CD4-positive, alpha-beta T cell treated with Interleukin-2 at 100 ng/mL for 4 hours (primary cell): ENCODE data around the gene GUCY1A2.

Experiments
- DNase-seq: peaks from one replicate; pipeline ENCODE4 v3.0.0-alpha.2; 2020; ENCODE audit warnings: low spot score

The GUCY1A2 gene

DNA sequence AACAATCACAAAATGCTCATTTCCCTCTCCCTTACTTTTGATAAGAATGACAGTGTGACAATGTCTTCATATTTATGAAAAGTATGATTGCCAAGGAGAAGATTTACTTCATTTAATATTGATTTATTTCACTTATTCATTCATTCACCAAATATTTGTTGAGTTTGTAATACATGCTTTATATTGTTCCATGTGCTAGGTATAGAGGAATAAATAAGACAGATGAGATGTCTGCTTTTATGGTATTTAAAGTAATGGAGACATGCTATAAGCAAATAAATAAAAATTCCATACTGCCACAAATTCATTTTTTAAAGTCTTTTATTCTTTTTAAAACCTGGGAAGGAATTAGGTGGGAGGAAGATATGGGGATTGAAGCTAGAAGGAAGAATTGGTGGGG, 289.4 kb downstream of the GUCY1A2 start:
- no peak for DNase-seq

DNA sequence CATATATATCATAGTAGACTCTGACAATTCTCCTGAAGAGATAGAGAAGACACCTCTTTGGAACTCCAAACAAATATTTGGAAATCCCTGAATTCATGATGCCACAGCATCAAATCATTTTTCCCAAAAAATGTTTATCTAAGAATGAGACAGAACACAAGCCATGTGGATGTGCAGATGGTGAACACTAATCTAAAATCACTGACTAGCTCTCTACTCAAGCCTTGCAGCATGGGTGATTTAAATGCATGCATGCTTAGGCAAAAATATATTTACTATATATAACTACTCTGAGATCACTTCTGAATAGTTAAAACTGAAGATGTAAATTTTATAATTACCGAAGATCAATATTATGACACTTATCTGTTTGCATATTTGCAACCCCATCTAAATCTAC, 289.9 kb downstream of the GUCY1A2 start:
- no peak for DNase-seq

DNA sequence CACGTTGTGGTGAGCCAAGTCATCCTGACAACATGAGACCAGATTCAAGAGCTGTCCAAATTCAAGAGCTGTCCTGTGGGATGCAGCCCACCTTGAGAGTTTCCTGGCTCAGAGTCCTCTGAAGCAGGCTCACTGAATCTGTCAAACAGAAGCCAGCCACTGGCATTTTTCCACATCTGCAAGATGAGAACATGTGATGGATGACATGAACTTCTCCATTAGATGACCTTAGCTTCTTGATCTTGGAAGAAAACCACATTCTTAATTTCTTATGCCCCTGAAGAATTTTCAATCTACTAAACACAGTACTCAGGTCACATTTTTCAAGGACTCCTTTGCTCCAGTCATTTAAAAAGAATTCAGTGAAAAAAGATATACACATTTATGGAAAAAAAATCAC, 291.0 kb downstream of the GUCY1A2 start:
- no peak for DNase-seq

DNA sequence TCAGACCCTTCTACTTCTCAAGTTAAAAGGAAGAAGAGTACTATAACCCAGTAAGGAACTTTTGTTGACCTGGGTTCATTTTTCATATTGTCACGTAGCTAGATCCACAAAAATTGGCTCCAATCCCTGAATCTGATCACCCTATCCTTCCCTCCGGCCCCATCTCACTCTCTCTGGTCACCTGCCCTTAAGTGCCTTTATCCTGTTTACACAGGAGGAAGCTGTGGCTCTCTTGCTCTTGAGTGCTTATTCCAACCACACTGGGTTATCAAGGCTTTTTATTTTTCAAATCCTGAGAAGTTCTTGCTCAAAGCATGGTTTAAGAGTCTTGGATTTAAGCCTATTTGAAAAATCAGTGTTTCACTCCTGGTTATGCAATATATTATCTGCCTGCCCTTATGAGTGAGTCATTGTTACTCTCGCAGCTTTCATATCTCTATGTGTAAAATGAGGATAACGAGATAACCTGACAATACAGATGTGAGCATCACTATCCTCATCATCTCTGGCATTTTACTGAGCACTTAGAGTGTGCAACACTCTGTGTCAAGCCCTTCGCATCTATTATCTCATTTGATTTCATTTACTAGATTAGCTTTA, 293.9 kb downstream of the GUCY1A2 start:
- no peak for DNase-seq

DNA sequence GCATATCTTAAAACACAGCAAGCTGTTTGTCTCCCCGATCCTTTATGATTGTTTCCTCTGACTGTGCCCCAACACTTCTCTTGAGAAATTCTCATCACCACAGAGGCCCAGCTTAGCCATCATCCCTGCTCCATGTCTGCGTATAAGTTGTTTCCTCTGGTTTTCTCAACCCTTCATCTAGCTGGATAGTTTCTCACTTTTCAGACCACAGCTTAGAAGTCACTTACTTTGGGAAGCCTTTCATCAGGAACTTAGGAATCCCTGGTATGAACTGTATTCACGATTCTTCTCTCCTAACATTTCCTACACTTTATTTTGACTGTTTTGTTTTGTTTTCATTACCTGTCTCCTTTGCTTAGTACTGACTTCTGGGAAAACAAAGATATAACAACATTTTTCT, 295.2 kb downstream of the GUCY1A2 start:
- DNase-seq: no peak

DNA sequence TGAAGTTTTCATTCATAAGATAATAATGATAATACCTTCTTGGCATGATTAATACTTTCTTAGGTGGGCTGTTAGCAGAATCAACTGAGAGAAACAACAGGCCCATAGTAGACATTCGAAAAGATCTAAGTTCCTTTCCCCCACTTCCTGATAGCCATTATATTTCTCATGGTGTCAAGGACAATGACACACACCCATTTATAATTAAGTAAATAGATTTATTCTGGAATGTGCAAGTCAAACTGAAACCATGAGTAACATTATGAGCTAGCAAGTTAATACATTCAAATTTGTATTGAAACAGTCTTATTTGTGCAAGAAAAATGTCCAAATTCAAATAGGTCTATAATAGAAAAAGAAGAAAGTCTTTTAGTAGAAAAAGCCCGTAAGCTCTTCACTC, 301.1 kb downstream of the GUCY1A2 start:
- DNase-seq: no peak

DNA sequence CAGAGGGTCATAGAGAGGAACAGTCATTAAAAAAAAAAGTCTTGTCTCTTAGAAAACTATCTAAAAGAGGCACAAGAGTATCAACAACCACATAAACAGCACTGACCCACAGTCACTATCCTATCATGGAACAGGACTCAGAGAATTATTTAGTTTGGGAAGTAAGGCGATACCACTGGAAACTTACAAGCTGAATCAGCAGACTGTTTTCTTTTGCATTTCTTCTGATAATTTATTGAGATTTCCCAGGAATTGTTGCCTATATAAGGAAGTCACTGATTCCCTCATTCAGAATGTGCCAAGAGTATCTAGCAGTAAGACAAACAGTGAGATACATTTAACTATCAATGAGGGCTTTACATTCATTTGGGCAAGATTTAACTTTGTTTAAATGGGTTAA, 304.1 kb downstream of the GUCY1A2 start:
- DNase-seq: no peak

DNA sequence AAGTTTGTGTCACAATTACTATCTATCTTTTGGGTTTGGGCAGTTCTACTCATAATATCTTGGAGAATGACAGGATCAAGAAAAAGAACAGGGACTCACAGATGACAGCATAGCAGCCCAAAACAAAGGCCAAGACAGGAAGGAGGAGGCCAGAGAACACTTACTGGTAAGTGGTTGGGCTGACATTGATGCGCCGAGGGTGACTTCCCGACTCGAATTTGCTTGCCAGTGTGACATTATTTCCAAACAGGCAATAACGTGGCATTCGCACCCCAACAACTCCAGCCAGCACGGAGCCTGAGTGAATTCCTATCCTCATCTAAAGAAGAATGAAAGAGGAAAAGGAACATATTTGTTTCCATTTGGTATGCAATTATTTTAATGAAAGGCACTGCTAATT, 309.9 kb downstream of the GUCY1A2 start:
- DNase-seq: no peak

DNA sequence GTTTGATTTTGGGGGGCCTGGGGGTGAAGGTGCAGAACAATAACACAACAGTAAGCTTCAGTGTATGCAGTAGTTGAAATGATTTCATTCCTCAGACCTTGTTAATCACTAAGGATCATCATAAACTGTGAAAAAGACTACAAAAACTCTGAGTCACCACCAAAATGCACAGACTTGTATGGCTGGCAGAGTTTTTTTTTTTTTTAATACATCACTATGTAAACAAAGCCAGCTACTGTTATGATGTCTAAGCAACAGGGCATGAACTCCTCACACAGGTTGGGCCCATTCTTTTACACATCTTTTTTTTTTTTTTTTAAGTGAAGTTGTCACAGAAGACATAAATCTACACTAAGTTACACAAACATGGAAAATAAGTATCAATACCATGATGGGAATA, 311.9 kb downstream of the GUCY1A2 start:
- DNase-seq: no peak

DNA sequence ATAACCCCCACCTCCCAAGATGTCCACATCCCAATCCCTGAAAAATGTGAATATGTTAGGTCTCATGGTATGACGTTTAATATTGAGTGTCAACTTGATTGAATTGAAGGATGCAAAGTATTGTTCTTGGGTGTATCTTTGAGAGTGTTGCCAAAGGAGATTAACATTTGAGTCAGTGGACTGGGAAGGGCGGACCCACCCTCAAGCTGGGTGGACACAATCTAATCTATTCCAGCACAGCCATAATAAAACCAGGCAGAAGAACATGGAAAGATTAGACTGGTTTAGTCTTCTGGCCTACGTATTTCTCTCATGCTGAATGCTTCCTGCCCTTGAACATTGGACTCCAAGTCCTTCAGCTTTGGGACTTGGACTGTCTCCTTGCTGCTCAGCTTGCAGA, 315.5 kb downstream of the GUCY1A2 start:
- DNase-seq: no peak

DNA sequence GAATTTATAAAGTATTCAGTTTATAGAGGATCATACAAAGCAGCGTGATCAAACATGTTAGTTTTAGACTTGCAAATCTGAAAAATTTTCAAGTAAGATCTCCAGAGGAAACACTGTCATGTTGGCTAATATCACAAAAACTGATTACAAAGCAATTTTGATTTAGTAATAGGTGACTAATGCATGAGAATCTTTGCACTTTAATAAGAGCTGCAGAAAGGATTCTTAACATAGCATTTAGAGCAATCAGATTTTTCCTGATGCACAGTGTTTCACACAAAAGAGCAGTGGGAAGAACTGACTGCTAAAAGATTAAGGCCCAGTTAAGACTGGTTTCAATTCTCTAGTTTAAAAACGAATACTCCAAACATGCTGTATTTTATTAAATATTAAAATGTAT, 321.2 kb downstream of the GUCY1A2 start:
- no peak for DNase-seq

DNA sequence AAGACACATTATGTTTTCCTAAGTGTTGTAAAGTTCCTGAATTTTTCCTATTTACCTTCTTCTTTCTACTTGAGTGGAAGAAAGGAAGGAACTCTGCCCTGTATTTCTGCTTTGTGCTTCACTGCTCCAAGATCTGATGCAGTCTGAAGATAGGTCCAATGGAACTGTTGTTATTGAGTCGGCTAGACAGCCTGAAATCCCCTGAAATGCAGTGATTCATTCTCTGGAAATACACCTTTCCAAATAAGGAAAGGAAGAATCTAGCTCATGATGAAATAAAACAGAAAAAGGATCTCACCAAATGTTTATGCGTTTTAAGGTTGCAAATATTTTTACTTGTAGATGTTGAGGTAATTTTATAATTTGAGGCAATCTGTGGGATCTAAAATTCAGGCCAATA, 322.8 kb downstream of the GUCY1A2 start:
- no peak for DNase-seq

DNA sequence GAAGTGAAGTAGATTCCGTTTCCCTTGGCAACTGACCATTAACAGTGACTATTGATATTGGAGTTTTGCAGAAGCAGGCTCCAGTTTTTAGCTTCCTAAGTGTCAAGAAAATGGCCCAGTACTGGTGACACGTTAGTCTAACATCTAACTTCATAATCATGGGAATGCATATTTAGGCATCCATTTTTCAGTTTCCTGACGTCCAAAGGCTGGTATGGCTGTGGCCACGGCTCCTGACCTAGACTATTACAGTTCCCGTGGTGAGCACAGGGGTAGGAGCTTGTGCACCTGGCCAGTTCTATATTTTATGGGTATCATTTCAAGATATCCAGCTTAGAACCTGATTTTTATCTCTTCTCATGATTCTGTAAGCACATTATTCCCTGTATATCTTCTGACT, 323.8 kb downstream of the GUCY1A2 start:
- DNase-seq: no peak

DNA sequence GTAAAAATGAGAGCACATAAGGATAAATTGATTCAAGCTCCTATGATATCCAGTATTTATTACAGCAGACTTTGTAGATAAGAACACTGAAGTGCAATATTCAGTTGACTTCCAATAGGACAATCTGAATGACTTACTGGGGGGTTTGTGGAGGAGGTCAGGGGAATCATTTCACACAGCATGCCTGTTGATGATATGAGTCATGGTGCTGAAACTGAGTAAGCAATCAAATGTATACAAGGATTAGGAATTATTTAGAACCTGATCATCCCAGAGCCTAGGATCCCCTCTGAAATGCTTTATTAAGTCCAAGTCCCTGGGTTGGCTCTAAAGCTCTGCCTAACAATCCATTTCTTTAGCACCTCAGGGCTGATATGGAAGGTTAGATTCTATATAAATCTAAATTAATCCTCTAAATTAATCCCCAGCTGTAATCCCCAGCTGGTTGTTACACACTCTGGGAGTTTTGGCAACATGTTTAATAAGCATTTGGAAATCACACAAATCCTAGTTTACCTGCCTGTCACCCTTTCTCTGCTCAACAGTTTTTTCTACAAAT, 326.4 kb downstream of the GUCY1A2 start:
- DNase-seq: no peak

DNA sequence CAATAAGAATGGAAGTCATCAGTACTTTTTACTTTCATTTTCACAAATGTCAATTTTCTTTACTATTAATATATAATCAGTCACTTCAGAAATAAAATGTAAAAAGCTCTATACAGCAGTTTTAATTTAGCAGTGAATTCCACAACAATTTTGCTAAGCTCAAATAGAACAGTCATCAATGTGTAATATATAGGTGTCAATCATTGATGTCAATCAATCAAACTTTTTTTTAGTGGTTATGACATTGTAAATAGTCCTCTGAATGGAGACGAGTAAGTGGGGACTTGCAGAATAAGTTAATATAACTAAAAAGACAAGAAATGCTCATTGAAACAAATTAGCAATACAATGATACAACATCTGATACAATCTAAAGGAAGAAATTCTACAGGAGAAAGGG, 327.4 kb downstream of the GUCY1A2 start:
- no peak for DNase-seq

DNA sequence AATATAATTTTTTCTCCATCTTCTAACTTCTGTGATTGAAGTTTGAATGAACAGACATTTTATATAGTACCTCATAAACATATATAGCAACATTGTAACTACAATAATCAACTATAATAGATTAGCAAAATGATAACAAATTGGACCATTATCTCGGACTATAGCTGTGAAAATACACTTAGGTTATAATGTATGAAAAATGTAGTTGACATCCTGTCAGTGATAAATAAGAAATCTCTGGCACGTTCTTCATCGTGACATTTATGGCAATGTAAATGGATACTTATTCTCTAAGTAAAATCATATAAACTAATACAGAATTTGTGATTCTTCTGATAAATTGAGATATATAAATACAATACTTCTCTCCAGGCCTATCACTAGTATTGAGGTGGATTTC, 333.3 kb downstream of the GUCY1A2 start:
- no peak for DNase-seq

DNA sequence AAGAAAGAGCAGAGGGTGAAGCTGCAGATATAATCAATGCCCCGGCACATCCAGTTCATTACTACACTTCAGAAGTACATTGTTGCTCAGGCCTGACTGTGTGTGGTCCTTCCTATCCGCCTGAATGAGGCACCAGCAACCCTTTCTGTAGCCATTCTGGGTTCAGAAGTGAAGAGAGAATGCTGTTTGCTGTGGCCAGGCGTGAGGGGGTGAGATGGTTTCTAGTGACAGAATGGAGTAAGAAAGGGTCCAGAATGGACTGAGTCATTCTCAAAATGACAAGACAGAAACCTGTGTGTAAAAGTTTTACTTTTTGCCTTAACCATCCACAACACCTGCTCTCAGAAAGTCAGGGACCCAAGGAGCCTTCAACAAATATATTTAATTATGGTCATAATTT, 334.8 kb downstream of the GUCY1A2 start:
- DNase-seq: no peak

DNA sequence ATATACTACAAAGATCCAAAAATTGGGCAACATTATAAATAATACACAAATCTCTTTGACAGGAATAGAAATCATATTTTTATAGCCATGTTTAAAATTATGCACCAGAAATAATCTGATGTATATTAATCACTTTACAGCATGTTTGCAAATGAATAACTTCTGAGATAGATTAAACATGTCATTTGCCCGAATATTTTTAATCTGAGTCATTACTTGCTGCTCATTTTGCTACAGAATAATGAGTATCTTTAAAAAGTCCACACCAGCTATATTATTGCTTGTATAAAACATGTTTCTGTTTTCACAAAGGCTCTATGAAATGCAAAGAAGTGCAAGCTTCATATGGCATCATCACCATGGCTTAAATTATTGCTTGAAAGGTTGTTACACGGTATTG, 336.8 kb downstream of the GUCY1A2 start:
- no peak for DNase-seq

DNA sequence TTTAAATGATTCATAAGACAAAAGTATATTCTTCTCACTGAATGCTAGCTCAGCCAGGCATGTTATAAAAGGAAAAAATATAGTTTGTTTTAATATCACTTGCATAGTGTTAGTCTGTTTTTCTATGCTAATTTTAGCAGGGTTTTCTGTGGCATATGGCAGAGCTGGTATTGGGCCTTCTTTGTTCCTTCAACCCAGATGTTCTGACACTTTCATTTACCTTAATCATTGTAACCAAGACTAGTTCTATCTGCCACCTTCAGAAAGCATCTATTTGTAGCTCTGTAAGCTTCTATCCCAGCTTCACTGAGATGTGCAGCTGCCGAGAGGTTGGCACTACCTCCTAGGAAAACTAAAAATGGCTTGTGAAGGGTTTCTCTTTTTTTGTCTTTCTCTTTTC, 338.7 kb downstream of the GUCY1A2 start:
- no peak for DNase-seq

DNA sequence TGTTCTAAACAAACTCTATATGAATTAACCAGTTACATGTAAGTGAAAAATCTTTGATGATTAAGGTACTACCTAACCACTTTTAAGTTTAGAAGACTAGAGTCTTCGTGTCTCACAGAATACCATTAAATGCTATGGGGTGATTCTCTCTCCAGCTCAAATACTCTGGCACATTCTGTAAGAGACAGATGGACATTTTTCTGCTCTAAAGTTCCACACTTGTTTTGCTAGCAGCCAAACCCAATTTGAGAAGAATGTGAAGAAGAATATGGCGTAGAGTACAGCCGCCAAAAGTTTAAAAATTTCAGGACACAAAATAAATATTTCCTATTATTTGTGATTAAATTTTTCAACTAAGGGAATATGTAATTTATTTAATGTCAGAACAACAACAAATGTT, 339.1 kb downstream of the GUCY1A2 start:
- DNase-seq: no peak

DNA sequence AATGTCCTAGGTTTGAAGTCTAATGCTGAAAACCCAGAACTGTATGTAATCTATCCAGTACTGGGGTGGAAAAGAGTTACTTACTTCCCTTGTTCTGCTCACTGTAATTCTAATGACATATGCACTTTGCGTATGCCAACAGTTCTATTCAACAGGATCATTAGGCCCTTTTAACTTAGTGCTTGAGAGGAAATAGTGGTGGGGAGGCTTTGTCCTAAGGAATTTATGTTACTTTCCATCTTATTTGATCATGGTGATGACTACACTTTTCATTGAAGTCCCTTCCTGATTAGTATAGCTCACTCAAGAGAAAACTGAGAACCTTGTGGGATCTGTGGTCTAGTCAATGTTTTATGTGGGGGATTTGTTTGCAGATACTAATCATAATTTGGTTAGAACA, 348.2 kb downstream of the GUCY1A2 start:
- no peak for DNase-seq

DNA sequence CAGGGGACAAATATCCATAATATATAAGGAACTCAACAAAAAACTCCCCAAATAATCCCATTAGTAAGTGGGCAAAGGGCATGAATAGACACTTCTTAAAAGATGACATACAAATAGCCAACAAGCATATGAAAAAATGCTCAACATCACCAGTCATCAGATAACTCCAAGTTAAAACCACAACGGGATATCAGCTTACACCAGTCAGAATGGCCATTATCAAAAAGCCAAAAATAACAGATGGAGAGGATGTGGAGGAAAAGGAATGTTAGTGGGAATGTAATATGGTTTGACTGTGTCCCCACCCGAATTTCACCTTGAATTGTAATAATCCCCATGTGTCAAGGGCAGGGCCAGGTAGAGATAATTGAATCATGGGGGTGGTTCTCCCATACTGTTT, 350.1 kb downstream of the GUCY1A2 start:
- no peak for DNase-seq

DNA sequence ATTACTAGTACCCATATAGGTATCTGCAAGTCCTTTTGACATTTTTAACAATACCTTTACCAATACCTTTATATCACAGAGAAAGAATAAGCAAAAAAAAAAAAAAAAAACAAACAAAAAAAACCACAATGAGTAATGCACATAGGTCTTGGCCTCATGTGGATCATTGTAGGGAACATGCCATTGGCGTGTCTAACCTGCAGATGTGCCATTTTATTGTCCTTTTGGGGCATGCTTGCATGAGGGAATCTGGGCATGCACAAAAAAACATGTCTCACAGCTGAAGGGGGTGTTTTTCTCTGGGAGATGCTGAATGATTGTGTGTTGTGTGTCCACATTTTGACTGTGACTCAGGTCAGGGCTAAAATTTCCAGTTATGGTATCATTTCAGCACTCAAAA, 361.6 kb downstream of the GUCY1A2 start:
- no peak for DNase-seq

DNA sequence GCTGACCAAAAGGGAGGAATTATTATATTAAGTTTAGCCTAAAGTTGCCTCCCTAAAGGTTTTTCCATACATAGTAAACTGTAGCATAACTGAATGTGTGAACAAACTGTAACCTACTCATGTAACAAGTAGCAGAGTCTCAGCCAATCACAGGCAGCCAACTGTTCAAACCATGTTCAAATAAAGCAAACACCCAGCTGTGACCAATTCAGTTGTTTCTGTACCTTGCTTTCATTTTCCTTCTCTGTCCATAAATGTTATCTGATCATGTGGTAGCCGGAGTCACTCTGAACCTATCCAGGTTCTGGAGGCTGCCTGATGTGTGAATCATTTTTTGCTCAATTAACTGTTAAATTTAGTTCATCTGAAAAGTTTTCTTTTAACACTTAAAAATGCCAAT, 373.5 kb downstream of the GUCY1A2 start:
- no peak for DNase-seq

DNA sequence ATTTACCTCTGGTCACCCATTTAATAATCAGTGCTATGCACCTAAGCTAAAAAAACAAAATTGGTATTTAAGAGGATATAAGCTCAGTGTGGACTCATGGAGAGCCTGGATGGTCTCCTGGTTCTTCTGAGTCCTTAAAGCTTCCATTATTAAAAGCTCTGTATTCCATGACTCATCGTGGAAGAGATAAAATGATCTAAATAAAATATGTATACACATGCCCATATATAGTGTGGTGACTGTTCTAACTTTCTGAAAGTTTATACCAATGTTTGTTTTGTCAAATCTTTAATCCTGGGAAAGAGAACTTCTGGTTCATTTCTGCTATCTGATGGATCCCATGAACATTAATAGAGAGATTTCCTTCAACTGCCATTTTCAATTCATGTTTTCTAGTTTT, 375.9 kb downstream of the GUCY1A2 start:
- no peak for DNase-seq
